Trophoblast cell (in vitro differentiated cells and primary cell): ENCODE data around the gene NFKBIZ.
A peak's percentile ranks its signal among the peaks of the same experiment; 100 is the strongest.

Experiments used
- DNase-seq, 2 donors: peaks; one replicate each; pipeline ENCODE4 v3.0.0-alpha.2; 2016
- H2AFZ ChIP-seq: 2 replicates; pipeline ENCODE4 v1.6.1; 2013; ENCODE audit warnings: low read length, moderate library complexity, mild to moderate bottlenecking; ENCODE audit not compliant: insufficient read depth, poor library complexity
- H2AK5ac ChIP-seq: 2 replicates; pipeline ENCODE4 v1.6.1; 2013; ENCODE audit warnings: mild to moderate bottlenecking, low read length
- H2BK120ac ChIP-seq: 2 replicates; pipeline ENCODE4 v1.6.1; 2013; ENCODE audit warnings: low read length, mild to moderate bottlenecking, moderate library complexity; ENCODE audit not compliant: insufficient read depth, poor library complexity
- H2BK12ac ChIP-seq: 2 replicates; pipeline ENCODE4 v1.6.1; 2013; ENCODE audit warnings: mild to moderate bottlenecking, low read length, moderate library complexity
- H2BK5ac ChIP-seq: 2 replicates; pipeline ENCODE4 v1.6.1; 2013; ENCODE audit warnings: low read length, low read depth, moderate library complexity, mild to moderate bottlenecking; ENCODE audit not compliant: poor library complexity
- H3K14ac ChIP-seq: 2 replicates; pipeline ENCODE4 v1.6.1; 2013; ENCODE audit warnings: mild to moderate bottlenecking, low read length
- H3K18ac ChIP-seq: 2 replicates; pipeline ENCODE4 v1.6.1; 2013; ENCODE audit warnings: mild to moderate bottlenecking, low read length
- H3K23ac ChIP-seq: 2 replicates; pipeline ENCODE4 v1.6.1; 2013; ENCODE audit warnings: low read length
- H3K27ac ChIP-seq: 2 replicates; pipeline ENCODE4 v1.5.1; 2013; ENCODE audit warnings: low read depth, mild to moderate bottlenecking, inconsistent platforms, low read length, moderate library complexity
- H3K27me3 ChIP-seq: 2 replicates; pipeline ENCODE4 v1.6.1; 2013; ENCODE audit warnings: inconsistent platforms, mild to moderate bottlenecking, low read length, moderate library complexity; ENCODE audit not compliant: insufficient read depth
- H3K36me3 ChIP-seq, 2 experiments: 1 replicate in 1 of 2; 2 replicates in 1 of 2; pipeline ENCODE4 v1.6.1; 2013; ENCODE audit warnings: low read length in 2 of 2, mild to moderate bottlenecking in 2 of 2, moderate library complexity in 1 of 2; ENCODE audit not compliant: insufficient read depth in 2 of 2, control insufficient read depth in 1 of 2
- H3K4ac ChIP-seq: 2 replicates; pipeline ENCODE4 v1.6.1; 2013; ENCODE audit warnings: low read depth, mild to moderate bottlenecking, low read length, moderate library complexity
- H3K4me1 ChIP-seq, 2 experiments: 1 replicate in 1 of 2; 2 replicates in 1 of 2; pipeline ENCODE4 v1.6.1; 2013; ENCODE audit warnings: low read length in 2 of 2, mild to moderate bottlenecking in 2 of 2, moderate library complexity in 1 of 2; ENCODE audit not compliant: insufficient read depth in 2 of 2, control insufficient read depth in 1 of 2
- H3K4me2 ChIP-seq: 2 replicates; pipeline ENCODE4 v1.6.1; 2013; ENCODE audit warnings: inconsistent platforms, mild to moderate bottlenecking, low read length, moderate library complexity
- H3K4me3 ChIP-seq: 2 replicates; pipeline ENCODE4 v1.5.1; 2013; ENCODE audit warnings: mild to moderate bottlenecking, low read depth, low read length, inconsistent platforms
- H3K79me1 ChIP-seq: one replicate; pipeline ENCODE4 v1.6.1; 2013; ENCODE audit warnings: low read length
- H3K79me2 ChIP-seq: 2 replicates; pipeline ENCODE4 v1.6.1; 2013; ENCODE audit warnings: low read length, mild to moderate bottlenecking; ENCODE audit not compliant: control insufficient read depth, insufficient read depth, poor library complexity
- H3K9ac ChIP-seq: 2 replicates; pipeline ENCODE4 v1.6.1; 2013; ENCODE audit warnings: mild to moderate bottlenecking, low read length
- H3K9me3 ChIP-seq: 2 replicates; pipeline ENCODE4 v1.6.1; 2013; ENCODE audit warnings: low read depth, mild to moderate bottlenecking, control low read depth, inconsistent platforms, low read length; ENCODE audit not compliant: insufficient read depth
- H4K12ac ChIP-seq: 2 replicates; pipeline ENCODE4 v1.6.1; 2013; ENCODE audit warnings: low read depth, mild to moderate bottlenecking, low read length, moderate library complexity
- H4K8ac ChIP-seq: 2 replicates; pipeline ENCODE4 v1.6.1; 2013; ENCODE audit warnings: low read depth, mild to moderate bottlenecking, low read length, moderate library complexity
- H4K91ac ChIP-seq: one replicate; pipeline ENCODE4 v1.6.1; 2013; ENCODE audit warnings: low read depth, mild to moderate bottlenecking, low read length, moderate library complexity
- WGBS: extraction: QIAGEN DNeasy Blood & Tissue Kit; methylation state at CpG from one replicate; pipeline ENCODE4 v1.1.7; 2013; ENCODE audit warnings: missing lambda C conversion rate; ENCODE audit not compliant: insufficient read length, insufficient coverage; ENCODE audit errors: extremely low coverage; 5-methylcytosine and 5-hydroxymethylcytosine counted together

Gene NFKBIZ

DNA sequence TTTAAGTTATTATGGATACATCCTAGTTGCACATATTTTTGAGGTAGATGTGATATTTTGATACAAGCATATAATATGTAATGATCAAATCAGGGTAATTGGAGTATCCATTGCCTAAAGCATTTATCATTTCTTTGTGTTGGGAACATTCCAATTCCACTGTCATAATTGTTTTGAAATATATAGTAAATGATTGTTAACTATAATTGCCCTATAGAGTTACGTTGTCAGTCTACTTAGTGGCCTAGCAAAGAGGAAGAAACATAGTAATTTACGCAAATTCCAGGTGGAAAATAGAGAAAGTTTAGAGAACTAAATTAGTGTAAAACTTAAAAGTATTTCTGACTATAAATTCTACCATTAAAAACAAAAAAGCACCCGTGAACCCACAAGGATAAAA, 45.4 kb upstream of the NFKBIZ start:
- Histone ChIP-seq H3K27ac (no peak overlapping the region), H3K27me3 (no peaks in the 10 kb centered on the region), H3K9me3 (no peaks in the 10 kb centered on the region), H3K36me3 (no peaks in the 10 kb centered on the region), H2BK12ac (no peak overlapping the region), H3K4ac (no peak overlapping the region), H4K8ac (no peak overlapping the region), H2BK120ac (no peak overlapping the region), H2BK5ac (no peak overlapping the region), H3K4me1 (no peaks in the 10 kb centered on the region), H4K12ac (no peak overlapping the region), H3K4me2 (no peak overlapping the region), H3K9ac (no peak overlapping the region), H2AFZ (no peak overlapping the region), H3K18ac (no peak overlapping the region), H4K91ac (no peak overlapping the region), H3K23ac (no peak overlapping the region), H3K14ac (no peak overlapping the region), H2AK5ac (no peak overlapping the region), H3K79me2 (no peaks in the 10 kb centered on the region), H3K4me3 (no peak overlapping the region), H3K79me1 (no peaks in the 10 kb centered on the region)
- no CpG with 5 or more reads among the region's 3 CpGs for WGBS
- no peak for DNase-seq

- no peak overlapping the region for H2AFZ ChIP-seq
- no peaks in the 10 kb centered on the region for H3K79me1 ChIP-seq
- no peak overlapping the region for H2BK12ac ChIP-seq
- H3K27me3 ChIP-seq: no peaks in the 10 kb centered on the region
- no peak overlapping the region for H2BK5ac ChIP-seq
- no peak overlapping the region for H3K4me3 ChIP-seq
- H3K23ac ChIP-seq: no peak overlapping the region
- no peaks in the 10 kb centered on the region for H3K79me2 ChIP-seq
- no peak overlapping the region for H3K9ac ChIP-seq
- no peak overlapping the region for H3K4me2 ChIP-seq
- H3K14ac ChIP-seq: no peak overlapping the region
- H3K27ac ChIP-seq: no peak overlapping the region
- no peaks in the 10 kb centered on the region for H3K4me1 ChIP-seq
- H3K4ac ChIP-seq: no peak overlapping the region
- H2BK120ac ChIP-seq: no peak overlapping the region
- no peaks in the 10 kb centered on the region for H3K36me3 ChIP-seq
- no peak overlapping the region for H4K8ac ChIP-seq
- H3K9me3 ChIP-seq: no peaks in the 10 kb centered on the region
- H3K18ac ChIP-seq: no peak overlapping the region
- WGBS: no CpG with 5 or more reads among the region's 1 CpG
- DNase-seq: no peak
- no peak overlapping the region for H4K91ac ChIP-seq
- no peak overlapping the region for H2AK5ac ChIP-seq
- H4K12ac ChIP-seq: no peak overlapping the region
These were observed 42.8 kb upstream of the NFKBIZ start for GRCh38 chr3:101806491-101806890.

DNA sequence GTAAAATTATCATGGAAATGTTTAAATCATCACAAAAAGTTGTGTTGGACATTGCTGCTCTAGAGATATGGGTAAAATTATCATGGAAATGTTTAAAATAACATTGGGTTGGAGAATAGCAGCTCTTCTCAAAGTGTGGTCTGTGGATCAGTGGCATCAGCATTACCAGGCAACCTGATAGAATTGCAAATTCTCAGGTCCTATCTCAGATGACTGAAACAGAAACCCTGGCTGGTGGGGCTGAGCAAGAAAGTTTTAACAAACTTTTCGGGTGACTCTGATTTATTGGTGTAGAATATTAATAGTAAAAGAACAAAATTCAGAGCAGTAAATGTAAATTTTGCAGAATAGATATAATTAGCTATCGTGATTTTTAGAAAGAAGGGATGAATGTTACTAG, 41.4 kb upstream of the NFKBIZ start:
- Histone ChIP-seq H3K9me3 (no peaks in the 10 kb centered on the region), H3K23ac (no peak overlapping the region), H3K18ac (no peak overlapping the region), H2BK5ac (no peak overlapping the region), H3K14ac (no peak overlapping the region), H3K4me2 (no peak overlapping the region), H3K36me3 (no peaks in the 10 kb centered on the region), H3K79me2 (no peaks in the 10 kb centered on the region), H3K4me3 (no peak overlapping the region), H2AK5ac (no peak overlapping the region), H3K27ac (no peak overlapping the region), H4K91ac (no peak overlapping the region), H3K4me1 (no peaks in the 10 kb centered on the region), H2BK120ac (no peak overlapping the region), H2AFZ (no peak overlapping the region), H4K8ac (no peak overlapping the region), H4K12ac (no peak overlapping the region), H3K79me1 (no peaks in the 10 kb centered on the region), H2BK12ac (no peak overlapping the region), H3K9ac (no peak overlapping the region), H3K27me3 (no peaks in the 10 kb centered on the region), H3K4ac (no peak overlapping the region)
- WGBS: no CpG with 5 or more reads among the region's 2 CpGs
- no peak for DNase-seq

- Histone ChIP-seq H3K4me2 (no peak overlapping the region), H4K12ac (no peak overlapping the region), H3K4me3 (no peak overlapping the region), H3K9me3 (no peaks in the 10 kb centered on the region), H3K27ac (no peak overlapping the region), H3K79me2 (no peaks in the 10 kb centered on the region), H3K4ac (no peak overlapping the region), H2AFZ (no peak overlapping the region), H2AK5ac (no peak overlapping the region), H3K36me3 (no peaks in the 10 kb centered on the region), H2BK120ac (no peak overlapping the region), H4K91ac (no peak overlapping the region), H2BK12ac (no peak overlapping the region), H3K14ac (no peak overlapping the region), H2BK5ac (no peak overlapping the region), H3K23ac (no peak overlapping the region), H4K8ac (no peak overlapping the region), H3K4me1 (no peaks in the 10 kb centered on the region), H3K79me1 (no peaks in the 10 kb centered on the region), H3K27me3 (no peaks in the 10 kb centered on the region), H3K18ac (no peak overlapping the region), H3K9ac (no peak overlapping the region)
- DNase-seq: peak; percentile 26 to 64
These were observed 39.9 kb upstream of the NFKBIZ start for GRCh38 chr3:101809178-101810021.
